GM19239 (cell line): ENCODE results near the gene IFT52.

Experiments
- DNase-seq: peaks from one replicate; pipeline ENCODE4 v3.0.0; 2011; ENCODE audit warnings: low spot score; ENCODE audit not compliant: insufficient read length
- FAIRE-seq: peaks from 2 replicates; lab custom pipeline; 2011; peaks lifted over from hg19 to GRCh38; lab: Jason Lieb, UNC

IFT52 gene

DNA sequence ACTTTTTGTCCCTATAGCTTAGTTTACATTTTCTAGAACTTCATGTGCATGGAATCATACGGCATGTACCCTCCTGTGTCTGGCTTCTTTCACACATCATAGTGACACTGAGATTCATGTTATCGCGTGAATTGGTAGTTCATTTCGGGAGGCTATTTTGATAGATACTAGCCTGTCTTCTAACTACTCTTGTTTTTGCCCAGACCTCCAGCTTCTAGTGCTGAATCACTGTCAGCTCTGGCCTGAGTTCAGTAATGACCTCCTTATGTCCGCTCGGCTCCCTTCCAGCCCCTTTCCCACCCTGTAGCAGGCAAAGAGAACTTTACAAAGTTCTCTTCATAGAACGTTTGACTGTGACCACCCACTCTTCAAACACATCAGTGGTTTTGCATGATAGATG is 90.2 kb downstream of the IFT52 start:
- DNase-seq = no peak
- peak; percentile 37 for FAIRE-seq

DNA sequence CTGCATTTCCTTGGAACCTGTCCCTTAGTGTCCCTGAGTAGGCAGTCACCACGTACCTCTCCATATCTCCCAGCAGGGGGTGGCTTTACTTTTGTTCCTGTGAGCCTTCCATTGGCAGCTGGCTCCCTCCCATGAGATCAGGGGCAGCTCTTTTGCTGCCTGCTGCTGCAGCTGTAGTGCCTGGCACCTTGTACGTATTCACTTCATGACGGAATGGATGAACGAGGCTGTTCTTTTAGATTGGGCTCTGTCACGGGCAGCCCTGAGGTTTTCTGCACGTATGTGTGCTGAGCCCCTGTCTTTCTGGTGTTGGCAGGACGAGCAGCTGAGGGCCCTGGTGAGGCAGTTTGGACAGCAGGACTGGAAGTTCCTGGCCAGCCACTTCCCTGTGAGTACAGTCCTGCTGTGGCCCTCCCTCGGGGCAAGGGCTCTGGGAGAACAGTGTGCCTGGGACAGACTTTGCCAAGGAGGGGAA is 90.8 kb downstream of the IFT52 start:
- FAIRE-seq (no peak), DNase-seq (peak; percentile 36)

DNA sequence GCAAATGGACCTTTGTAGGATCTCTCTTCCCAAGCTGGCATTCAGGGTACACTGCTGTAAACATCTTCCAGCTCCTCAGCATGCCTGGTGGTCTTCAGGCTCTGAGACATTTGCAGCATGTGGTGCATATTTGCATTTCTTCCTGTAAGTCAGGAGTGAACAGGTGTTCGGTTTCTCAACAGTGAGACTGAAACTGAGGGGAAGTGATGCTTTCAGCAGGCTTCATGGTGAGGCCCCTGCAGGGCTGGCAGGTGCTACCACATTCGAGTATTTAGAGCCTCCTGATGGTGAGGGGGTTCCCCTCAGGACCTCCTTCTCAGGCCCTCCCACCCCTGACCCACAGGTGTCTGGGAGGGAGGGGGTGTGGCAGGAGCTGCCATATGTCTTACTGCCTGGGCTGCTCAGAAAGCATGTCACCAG is 91.3 kb downstream of the IFT52 start:
- peak; percentile 99 for FAIRE-seq
- peak; percentile 75 for DNase-seq

DNA sequence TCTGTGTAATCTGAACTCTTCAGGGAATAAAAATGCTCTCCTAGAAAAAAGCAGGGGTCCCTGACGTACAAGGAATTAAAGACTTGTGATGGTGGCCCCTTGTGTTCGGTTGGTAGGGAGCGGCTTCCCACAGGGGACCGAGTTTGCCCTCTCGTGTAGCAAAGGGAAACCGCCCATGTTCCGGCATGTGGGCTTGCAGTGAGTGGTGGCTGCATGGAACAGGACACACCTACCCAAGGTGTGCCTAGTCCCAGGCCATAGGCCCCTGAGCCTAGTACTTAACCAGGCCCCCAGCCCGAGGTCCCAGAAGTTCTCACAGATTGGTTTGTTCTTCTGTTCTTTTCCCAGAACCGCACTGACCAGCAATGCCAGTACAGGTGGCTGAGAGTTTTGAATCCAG is 91.7 kb downstream of the IFT52 start:
- FAIRE-seq = no peak
- DNase-seq = no peak

DNA sequence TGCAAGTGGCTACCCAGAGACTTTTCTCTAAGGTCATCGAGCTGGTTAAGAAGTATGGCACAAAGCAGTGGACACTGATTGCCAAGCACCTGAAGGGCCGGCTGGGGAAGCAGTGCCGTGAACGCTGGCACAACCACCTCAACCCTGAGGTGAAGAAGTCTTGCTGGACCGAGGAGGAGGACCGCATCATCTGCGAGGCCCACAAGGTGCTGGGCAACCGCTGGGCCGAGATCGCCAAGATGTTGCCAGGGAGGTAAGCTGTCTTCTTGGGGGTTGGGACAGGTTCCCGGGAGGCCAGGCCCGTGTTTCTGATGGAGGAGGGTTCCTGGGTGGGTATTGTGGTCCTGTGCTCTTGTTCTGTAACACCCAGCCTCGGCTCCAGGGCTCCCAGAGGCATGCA is 96.1 kb downstream of the IFT52 start:
- FAIRE-seq (no peak), DNase-seq (no peak)

DNA sequence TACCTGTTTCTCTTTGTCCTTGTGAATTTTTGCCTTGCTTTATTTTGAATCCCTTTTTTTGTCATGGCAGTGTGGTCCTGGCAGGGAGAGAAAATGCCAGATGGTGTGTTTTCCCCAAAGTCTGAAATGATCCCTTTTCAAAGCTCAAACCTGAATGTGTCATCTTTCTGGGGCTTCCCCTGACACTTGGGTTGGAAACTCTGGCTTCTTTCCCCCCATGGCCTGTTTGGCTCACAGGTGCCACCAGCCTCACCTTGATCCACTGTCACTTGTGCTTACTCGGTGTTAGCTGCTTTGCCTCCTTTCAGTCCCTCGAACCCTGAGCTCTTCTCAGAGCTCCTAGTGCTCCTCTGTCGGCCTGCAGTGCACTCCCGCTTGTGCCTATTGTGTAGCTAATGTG is 98.4 kb downstream of the IFT52 start:
- DNase-seq = no peak
- FAIRE-seq = no peak

DNA sequence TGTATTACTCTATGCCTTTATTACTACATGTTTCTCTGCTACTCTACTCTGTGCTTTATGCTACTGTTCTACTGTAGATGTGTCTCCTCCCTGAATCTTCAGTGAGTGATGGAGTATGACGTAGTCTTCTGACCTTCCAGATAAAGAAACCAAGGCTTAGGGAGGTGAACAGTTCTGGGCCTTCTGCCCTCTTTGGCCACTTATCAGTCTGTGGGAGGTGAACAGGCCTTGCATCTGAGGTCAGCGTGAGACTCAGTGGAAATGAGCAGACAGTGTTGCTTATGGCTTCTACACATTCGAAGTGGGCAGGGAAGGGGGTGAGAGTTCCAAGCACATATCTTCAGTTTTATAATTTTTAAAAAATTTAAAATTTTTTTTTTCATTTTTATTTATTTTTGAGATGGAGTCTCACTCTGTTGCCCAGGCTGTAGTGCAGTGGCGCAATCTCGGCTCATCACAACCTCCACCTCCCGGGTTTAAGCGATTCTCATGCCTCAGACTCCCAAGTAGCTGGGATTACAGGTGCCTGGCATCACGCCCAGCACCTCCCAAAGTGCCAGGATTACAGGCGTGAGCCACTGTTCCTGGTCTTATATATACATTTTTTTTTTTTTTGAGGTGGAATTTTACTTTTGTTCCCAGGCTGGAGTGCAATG is 100.3 kb downstream of the IFT52 start:
- DNase-seq = no peak

DNA sequence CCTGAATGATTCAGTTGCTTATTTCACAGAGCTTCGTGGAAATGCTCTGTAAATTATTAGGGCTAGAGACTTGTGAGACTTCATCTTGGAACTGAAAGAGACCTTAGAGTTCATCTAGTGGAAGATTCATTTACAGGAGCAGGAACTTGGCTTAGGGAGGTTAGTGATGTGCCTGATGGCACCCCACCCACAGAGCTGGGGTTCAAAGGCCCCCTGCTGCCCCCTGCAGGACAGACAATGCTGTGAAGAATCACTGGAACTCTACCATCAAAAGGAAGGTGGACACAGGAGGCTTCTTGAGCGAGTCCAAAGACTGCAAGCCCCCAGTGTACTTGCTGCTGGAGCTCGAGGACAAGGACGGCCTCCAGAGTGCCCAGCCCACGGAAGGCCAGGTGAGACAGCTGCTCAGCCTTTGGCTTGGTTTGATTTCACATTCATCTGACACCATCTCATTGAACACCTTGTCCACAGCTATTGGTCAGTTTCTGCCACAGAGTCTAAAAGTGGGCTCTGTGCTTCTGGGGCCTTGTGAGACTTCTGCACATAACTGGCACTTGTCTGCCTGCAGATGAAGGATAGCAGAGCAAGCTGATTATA is 101.3 kb downstream of the IFT52 start:
- peak; percentile 80 for FAIRE-seq
- DNase-seq = no peak

More for the DNA sequence above, 100.3 kb downstream of the IFT52 start:
- FAIRE-seq = no peak

DNA sequence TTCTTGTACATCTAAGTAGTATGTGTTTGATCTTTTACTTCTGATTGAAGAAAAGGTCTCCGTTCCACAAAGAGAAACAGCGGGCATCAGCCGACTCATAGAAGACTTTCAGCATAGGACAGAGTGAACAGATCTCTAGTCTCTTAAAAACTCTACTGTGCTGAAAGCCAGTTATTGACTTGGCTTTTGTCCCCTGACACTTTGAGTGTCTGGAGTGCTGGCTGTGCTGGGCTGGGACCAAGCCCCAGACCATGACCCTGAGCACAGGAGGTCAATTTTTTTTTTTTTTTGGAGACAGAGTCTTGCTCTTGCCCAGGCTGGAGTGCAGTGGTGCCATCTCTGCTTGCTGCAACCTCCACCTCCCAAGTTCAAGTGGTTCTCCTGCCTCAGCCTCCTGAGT is 104.0 kb downstream of the IFT52 start:
- FAIRE-seq = no peak

DNA sequence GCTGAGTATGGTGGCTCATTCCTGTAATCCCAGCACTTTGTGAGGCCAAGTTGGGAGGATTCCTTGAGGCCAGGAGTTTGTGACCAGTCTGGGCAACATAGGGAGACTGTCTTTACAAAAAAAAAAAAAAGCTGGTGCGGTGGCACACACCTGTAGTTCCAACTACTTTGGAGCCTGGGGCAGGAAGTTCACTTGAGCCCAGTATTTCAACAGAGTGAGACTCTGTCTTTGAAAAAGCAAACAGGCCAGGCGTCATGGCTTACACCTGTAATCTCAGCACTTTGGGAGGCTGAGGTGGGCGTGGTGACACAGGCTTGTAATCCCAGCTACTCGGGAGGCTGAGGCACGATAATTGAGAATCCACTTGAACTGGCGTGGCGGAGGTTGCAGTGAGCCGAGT is 104.8 kb downstream of the IFT52 start:
- DNase-seq (no peak), FAIRE-seq (no peak)

More for the DNA sequence above, 104.0 kb downstream of the IFT52 start:
- DNase-seq = no peak
